OCI-LY1 (cell line): ENCODE results near the gene HYAL3.

Experiments used
- EZH2 ChIP-seq: fragments of 200-600 bp; sonication (generic), shearing (Covaris generic); IDR thresholded peaks from 2 replicates; pipeline ENCODE4 v1.8.0; 2017; ENCODE audit warnings: borderline replicate concordance, mixed run types, mild to moderate bottlenecking, antibody characterized with exemption, low read length, moderate library complexity, mixed read lengths
- TF ChIP-seq, protein P1 (sequence below): fragments of 200-600 bp; sonication (generic), shearing (Covaris generic); IDR thresholded peaks from 2 replicates; pipeline ENCODE4 v1.5.1; 2017; ENCODE audit warnings: mild to moderate bottlenecking, antibody characterized with exemption, low read length, moderate library complexity, mixed read lengths

DNA sequence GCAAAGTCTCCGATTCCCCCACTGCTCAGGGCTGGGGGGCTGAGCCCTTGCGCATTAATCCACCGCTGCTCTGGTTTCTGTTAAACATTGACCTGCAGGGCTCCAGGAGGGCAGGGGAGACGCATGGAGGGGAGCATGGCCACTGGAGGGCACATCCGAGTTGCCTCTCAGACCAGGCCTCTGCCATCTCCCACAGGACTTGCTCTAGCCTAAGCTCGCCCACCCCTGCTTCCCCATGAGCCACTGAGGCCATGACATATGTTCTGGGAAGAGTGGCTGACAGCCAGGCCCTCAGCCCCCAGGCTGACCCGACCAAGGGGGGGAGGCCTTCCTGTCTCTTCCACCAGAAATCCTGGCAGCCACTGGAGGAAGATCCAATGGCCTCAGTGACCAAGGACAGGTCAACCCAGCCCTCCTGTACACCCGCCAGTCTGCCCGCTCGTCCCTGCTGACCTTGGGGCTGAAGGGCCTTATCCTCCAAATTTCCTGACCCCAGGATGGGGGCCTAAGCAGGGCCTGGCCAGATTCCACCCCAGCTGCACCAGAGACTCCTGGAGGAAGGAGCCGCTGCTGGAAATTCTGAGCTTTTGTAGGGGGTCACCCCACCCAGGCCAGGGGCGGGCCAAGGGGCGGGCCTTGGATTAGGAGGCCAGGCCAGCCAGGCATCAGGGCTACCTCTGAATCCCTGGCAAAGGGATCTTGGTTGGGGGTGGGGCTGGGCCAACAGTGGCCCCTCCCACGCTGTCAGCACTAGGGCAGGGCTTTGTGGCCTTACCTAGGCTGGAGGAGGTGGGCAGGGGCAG, 4.0 kb upstream of the HYAL3 start, which contains the start of gene HYAL1:
- TF ChIP-seq, protein P1, sequence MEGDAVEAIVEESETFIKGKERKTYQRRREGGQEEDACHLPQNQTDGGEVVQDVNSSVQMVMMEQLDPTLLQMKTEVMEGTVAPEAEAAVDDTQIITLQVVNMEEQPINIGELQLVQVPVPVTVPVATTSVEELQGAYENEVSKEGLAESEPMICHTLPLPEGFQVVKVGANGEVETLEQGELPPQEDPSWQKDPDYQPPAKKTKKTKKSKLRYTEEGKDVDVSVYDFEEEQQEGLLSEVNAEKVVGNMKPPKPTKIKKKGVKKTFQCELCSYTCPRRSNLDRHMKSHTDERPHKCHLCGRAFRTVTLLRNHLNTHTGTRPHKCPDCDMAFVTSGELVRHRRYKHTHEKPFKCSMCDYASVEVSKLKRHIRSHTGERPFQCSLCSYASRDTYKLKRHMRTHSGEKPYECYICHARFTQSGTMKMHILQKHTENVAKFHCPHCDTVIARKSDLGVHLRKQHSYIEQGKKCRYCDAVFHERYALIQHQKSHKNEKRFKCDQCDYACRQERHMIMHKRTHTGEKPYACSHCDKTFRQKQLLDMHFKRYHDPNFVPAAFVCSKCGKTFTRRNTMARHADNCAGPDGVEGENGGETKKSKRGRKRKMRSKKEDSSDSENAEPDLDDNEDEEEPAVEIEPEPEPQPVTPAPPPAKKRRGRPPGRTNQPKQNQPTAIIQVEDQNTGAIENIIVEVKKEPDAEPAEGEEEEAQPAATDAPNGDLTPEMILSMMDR: no peak
- TF ChIP-seq EZH2: no peak
